ENCODE data around the gene CMTM6.
"Not testable (repeated sequence)": the region's sequence is repeated elsewhere in the genome, so short reads cannot be mapped to it uniquely, and the experiment has no call there.

Gene CMTM6

DNA sequence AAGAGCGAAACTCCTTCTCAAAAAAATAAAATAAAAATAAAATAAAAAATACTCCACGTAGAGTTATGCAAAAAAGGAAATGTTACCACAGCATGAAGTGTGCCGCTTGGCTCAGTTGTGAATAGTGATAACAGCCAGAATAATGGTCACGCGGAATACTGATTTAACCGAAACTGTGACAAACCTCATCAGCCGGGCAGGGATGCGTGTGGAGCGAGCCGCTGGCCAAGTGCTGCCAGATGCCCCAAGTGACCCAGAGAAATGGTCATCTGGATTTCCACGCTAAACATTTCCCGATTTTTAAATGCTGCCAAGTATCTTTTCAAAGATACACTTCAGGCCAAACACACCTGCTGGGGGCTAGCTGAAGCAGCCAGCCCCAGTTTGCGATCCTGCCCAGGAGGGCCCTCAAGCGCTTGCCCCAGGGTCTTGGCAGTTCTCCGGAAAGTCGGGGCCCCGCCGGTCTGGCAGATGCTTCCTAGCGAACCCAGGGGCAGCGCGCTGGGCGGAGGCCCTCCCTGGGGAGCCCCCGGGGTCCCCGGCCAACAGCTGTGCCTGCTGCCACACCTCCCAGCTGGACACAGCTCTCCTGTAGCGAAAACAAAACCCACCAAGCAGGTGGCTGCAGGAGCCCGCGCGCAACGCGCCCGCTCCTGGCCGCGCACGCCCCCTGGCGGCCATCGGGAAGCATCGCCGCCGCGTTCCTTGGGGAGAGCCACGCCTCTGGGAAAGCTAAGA, 35.1 kb downstream of the CMTM6 start:
- Mint-ChIP-seq H3K27me3 (no peaks in the 10 kb centered on the region), H3K4me3 (peak overlapping the region; percentile 75), H3K4me1 (peaks cover 38% of the 10 kb centered on the region), H3K27ac (peak overlapping the region; percentile 86), H3K36me3 (peaks cover 10% of the 10 kb centered on the region), H3K9me3 (peaks cover 2% of the 10 kb centered on the region)
- peak; percentile 81 to 95 for DNase-seq (ENCODE audit: low spot score in 2 of 2)
- peak; percentile 76 for ATAC-seq (ENCODE audit: low read depth)

GRCh38 chr3:32466808-32467207, 35.8 kb downstream of the CMTM6 start:
- peak overlapping the region; percentile 14 for H3K4me3 Mint-ChIP-seq
- H3K9me3 Mint-ChIP-seq; H3K27me3 Mint-ChIP-seq; ATAC-seq (ENCODE audit: low read depth); H3K36me3 Mint-ChIP-seq; DNase-seq (ENCODE audit: low spot score in 2 of 2): not testable (repeated sequence)
- peaks cover 38% of the 10 kb centered on the region for H3K4me1 Mint-ChIP-seq
- peak overlapping the region; percentile 81 for H3K27ac Mint-ChIP-seq

DNA sequence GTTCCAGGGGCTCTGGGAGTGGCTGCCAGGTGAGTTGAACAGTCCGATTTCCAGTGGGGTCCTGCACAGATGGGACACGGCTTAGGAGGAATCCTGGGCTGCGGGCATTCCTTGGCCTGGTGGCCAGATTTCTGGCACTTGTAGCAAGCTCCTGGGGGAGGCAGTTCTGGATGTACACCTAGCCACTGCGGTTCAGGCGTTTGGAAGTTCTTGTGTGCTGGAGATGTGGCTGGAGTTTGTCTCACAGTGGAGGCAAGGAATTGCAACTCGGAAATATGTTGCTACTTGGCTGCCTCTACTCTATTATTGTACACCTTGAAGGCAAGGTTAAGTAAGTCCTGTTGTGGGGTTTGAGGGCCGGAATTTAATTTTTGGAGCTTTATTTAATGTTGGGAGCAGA, 37.9 kb downstream of the CMTM6 start:
- peak overlapping the region; percentile 81 for H3K27ac Mint-ChIP-seq
- H3K36me3 Mint-ChIP-seq = not testable (repeated sequence)

GRCh38 chr3:32463415-32463814, 39.2 kb downstream of the CMTM6 start:
- not testable (repeated sequence) for H3K4me3 Mint-ChIP-seq; H3K9me3 Mint-ChIP-seq; DNase-seq (ENCODE audit: low spot score in 2 of 2); H3K36me3 Mint-ChIP-seq; H3K27me3 Mint-ChIP-seq; H3K27ac Mint-ChIP-seq; ATAC-seq (ENCODE audit: low read depth)
- peaks cover 27% of the 10 kb centered on the region for H3K4me1 Mint-ChIP-seq

More for the DNA sequence above, 37.9 kb downstream of the CMTM6 start:
- not testable (repeated sequence) for H3K4me3 Mint-ChIP-seq; ATAC-seq (ENCODE audit: low read depth); H3K9me3 Mint-ChIP-seq; DNase-seq (ENCODE audit: low spot score in 2 of 2); H3K27me3 Mint-ChIP-seq
- peaks cover 39% of the 10 kb centered on the region for H3K4me1 Mint-ChIP-seq

DNA sequence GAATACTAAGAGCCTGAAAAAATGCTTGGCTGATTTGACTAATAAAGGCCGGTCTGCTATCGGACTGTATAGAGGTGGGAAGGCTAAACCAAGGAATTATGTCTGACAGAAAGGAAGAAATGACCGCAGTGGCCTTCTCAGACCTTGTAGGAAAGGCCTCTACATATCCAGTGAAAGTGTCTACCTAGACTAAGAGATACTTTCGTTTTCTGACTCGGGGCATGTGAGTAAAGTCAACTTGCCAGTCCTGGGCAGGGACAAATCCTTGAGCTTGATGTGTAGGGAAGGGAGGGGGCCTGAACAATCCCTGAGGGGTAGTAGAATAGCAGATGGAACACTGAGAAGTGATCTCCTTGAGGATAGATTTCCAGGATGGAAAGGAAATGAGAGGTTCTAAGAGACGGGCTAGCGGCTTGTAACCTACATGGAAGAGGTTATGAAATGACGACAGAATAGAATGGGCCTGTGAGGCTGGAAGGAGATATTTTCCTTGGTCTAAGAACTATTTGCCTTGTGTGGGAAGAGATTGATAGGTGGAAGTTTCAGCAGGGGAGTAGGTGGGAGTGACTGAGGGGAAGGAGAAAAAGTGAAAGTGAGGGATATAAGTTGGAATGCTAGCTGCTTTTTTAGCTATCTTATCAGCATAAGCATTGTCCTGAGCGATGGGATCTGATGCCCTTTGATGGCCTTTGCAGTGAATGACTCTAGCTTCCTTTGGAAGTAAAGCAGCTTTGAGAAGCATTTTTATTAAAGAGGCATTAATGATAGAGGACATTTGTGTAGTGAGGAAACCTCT, 40.3 kb downstream of the CMTM6 start:
- not testable (repeated sequence) for H3K36me3 Mint-ChIP-seq; H3K9me3 Mint-ChIP-seq; ATAC-seq (ENCODE audit: low read depth); DNase-seq (ENCODE audit: low spot score in 2 of 2); H3K27me3 Mint-ChIP-seq; H3K27ac Mint-ChIP-seq; H3K4me3 Mint-ChIP-seq
- H3K4me1 Mint-ChIP-seq = peaks cover 31% of the 10 kb centered on the region

DNA sequence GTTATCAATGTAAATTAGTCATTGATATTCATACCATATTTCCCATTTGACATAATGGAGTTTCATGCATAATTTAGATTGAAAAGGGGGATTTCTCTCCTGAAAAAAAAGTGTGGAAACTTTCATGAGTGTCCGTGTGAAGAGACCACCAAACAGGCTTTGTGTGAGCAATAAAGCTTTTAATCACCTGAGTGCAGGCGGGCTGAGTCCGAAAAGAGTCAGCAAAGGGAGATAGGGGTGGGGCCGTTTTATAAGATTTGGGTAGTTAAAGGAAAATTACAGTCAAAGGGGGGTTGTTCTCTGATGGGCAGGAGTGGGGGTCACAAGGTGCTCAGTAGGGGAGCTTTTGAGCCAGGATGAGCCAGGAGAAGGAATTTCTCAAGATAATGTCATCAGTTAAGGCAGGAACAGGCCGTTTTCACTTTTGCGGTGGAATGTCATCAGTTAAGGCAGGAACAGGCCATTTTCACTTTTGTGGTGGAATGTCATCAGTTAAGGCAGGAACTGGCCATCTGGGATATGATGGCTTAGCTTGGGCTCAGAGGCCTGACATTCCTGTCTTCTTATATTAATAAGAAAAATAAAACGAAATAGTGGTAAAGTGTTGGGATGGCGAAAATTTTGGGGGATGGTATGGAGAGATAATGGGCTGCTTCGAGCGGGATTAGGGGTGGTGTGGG, 41.7 kb downstream of the CMTM6 start:
- not testable (repeated sequence) for H3K27me3 Mint-ChIP-seq; DNase-seq (ENCODE audit: low spot score in 2 of 2); H3K9me3 Mint-ChIP-seq; ATAC-seq (ENCODE audit: low read depth); H3K36me3 Mint-ChIP-seq; H3K27ac Mint-ChIP-seq
- peak overlapping the region; percentile 78 for H3K4me3 Mint-ChIP-seq
- peaks cover 36% of the 10 kb centered on the region for H3K4me1 Mint-ChIP-seq

- Mint-ChIP-seq H3K36me3 (peaks cover 6% of the 10 kb centered on the region), H3K4me3 (peak overlapping the region; percentile 78), H3K27me3 (no peaks in the 10 kb centered on the region), H3K27ac (no peak overlapping the region), H3K9me3 (peaks cover 1% of the 10 kb centered on the region), H3K4me1 (peaks cover 40% of the 10 kb centered on the region)
- peak; percentile 69 to 82 for DNase-seq (ENCODE audit: low spot score in 2 of 2)
- ATAC-seq (ENCODE audit: low read depth) = peak; percentile 82
These were observed 42.5 kb downstream of the CMTM6 start for GRCh38 chr3:32460031-32460749.

DNA sequence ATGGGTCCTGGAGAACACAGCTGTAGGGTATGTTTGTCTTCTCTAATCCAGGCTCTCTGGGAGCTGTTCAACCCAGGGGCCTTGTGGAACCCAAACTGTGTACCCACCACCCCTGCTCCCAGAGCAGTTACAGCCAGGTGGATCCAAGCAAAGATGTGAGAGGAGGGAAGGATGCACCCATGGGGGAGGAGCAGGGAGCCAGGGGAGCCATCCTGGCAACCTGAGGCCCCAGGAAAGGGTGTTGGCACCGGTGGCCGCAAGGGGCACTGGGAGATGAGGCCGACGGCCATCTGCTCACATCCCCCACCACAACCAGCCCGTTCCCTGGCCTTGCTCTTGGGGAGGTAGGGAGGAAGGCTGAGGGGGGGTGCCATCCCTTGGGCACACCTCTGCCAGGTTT, 43.2 kb downstream of the CMTM6 start:
- no peak for ATAC-seq (ENCODE audit: low read depth)
- Mint-ChIP-seq H3K27me3 (no peaks in the 10 kb centered on the region), H3K27ac (no peak overlapping the region), H3K4me3 (no peak overlapping the region), H3K4me1 (peaks cover 47% of the 10 kb centered on the region), H3K36me3 (peaks cover 12% of the 10 kb centered on the region), H3K9me3 (peaks cover 1% of the 10 kb centered on the region)
- DNase-seq (ENCODE audit: low spot score in 2 of 2) = no peak

DNA sequence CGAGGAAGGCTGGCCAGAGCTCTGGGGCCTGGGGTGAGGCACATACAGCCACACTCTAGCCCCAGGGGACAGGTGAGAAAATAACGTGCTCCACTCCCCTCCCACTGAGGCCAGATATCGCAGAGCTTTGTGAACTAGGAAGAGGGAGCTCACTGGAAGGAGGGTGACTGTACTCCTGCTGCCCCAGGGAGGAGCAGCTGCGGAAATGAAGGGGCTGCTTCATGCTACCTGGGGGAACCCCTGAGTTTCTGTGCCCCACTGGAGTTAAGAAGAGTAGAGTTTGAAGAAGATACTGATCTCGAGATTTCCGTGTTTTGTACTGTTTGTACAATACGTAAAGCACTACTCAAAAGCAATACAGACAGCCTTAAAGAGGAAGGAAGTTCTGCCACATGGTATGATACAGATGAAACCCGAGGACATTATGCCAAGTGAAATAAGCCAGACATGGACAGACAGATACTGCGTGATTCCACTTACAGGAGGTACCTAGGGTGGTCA, 44.6 kb downstream of the CMTM6 start:
- H3K27ac Mint-ChIP-seq = peak overlapping the region; percentile 98
- peak; percentile 62 to 64 for DNase-seq (ENCODE audit: low spot score in 2 of 2)
- peak overlapping the region; percentile 74 for H3K4me3 Mint-ChIP-seq
- peaks cover 20% of the 10 kb centered on the region for H3K36me3 Mint-ChIP-seq
- no peaks in the 10 kb centered on the region for H3K27me3 Mint-ChIP-seq
- peaks cover 1% of the 10 kb centered on the region for H3K9me3 Mint-ChIP-seq
- peaks cover 48% of the 10 kb centered on the region for H3K4me1 Mint-ChIP-seq
- ATAC-seq (ENCODE audit: low read depth) = peak; percentile 68

- peaks cover 48% of the 10 kb centered on the region for H3K4me1 Mint-ChIP-seq
- ATAC-seq (ENCODE audit: low read depth) = no peak
These were observed 46.1 kb downstream of the CMTM6 start for GRCh38 chr3:32456429-32457130.

DNA sequence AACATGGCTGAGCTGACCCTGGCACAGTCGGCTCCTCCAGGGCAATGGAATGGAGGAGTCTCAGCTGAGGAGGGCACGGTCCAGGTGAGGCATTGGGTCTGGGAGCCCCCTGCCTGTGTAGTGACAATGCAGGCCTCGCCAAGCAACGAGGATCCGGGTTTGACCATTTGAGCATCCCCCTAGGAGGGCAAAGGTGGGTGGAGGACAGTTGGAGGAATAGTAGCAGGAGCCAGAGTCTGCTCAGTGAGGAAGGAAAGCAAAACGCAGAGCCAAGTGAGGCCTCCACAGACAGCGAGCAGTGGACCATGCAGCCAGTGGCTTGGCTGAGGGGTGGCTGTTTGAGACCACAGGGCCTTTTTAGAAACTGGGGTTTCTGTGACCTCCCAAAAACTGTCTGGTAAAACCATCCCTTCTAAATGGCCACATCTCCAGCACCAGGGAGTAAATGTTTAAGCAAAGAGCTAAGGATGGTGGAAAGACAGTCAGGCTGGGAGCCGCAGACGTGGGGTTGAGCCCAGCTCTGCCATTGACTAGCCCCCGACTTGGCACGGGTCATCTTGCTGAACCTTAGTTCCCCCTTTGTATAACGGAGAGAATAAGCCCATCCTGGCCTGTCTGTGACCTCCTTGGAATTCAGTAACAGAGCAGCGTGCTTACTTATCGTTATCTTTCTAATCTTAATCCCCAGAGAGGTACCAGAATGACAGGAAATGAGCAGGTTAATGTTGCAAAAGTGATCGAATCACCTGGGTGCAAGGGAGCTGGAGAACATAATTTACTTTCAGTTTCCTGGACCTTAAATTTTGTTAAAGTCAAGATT, 46.8 kb downstream of the CMTM6 start:
- H3K27me3 Mint-ChIP-seq = no peaks in the 10 kb centered on the region
- H3K4me1 Mint-ChIP-seq = peaks cover 48% of the 10 kb centered on the region
- peaks cover 22% of the 10 kb centered on the region for H3K36me3 Mint-ChIP-seq
- ATAC-seq (ENCODE audit: low read depth) (no peak), DNase-seq (ENCODE audit: low spot score in 2 of 2) (no peak)
- H3K9me3 Mint-ChIP-seq = peaks cover 1% of the 10 kb centered on the region
- peak overlapping the region; percentile 98 for H3K27ac Mint-ChIP-seq
- peak overlapping the region; percentile 72 for H3K4me3 Mint-ChIP-seq

More at GRCh38 chr3:32456429-32457130, 46.1 kb downstream of the CMTM6 start:
- H3K9me3 Mint-ChIP-seq = peaks cover 1% of the 10 kb centered on the region
- peaks cover 22% of the 10 kb centered on the region for H3K36me3 Mint-ChIP-seq
- H3K27me3 Mint-ChIP-seq = no peaks in the 10 kb centered on the region
- H3K4me3 Mint-ChIP-seq = peak overlapping the region; percentile 72
- DNase-seq (ENCODE audit: low spot score in 2 of 2) = no peak
- peak overlapping the region; percentile 98 for H3K27ac Mint-ChIP-seq
